ENCODE results near the gene RANBP9. TPM values are rescaled to one million over a fixed set of nuclear protein-coding genes. Genes with fewer than 3 reads are reported as not detected.
A peak's percentile ranks its signal among the peaks of the same experiment; 100 is the strongest.

RANBP9 gene
- total RNA-seq, 5 donors from 2014 or later (not counting 1 experiment from before 2014, with no cell fraction given): 44.9 to 59.4 (median 46.8) TPM

DNA sequence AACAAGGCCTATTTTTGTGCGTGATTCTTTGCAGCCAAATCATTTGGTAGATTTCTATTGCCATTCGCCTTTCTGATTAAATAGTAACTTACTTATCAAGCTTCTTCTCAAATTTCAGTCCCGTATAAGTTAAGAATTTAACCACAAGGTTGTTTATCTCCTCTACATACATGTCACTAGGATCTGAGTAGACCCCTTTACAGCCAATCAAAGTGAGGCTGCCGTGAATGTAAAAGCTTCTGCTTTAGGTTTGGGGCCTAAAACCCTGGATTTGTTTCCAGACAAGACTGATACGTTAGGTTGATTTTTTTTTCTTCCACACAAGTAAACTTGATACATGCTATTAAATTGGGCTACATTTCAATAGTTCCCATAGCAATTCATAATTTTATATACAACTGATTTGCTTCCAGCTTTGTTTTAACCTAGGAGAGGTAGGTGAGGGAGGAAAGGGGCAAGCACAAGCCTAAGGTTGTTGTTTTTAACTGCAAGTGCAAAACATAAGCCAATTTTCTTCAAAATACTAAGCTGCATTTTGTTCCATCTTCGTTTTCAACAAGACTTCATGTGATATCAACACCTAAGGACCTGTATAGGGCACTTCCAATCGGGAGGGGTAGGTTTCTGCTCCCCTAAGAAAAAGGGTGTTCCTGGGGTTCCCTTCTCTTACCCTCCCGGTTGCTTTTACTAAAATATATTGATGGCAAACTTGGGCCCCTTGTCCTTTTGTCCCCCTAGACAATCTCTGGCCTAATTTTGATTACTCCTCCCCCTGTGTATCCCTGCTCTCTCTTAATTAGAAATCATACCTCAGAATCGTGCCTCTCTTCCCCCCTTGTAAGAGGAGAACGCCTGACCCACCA, 1.7 kb downstream of the RANBP9 start:
- H3K36me3 Mint-ChIP-seq: peaks cover 3% of the 10 kb centered on the region
- no peaks in the 10 kb centered on the region for H3K9me3 ChIP-seq
- peak overlapping the region; percentile 69 to 86 for H3K4me3 ChIP-seq (ENCODE audit: control insufficient read depth in 1 of 2, extremely low read depth in 1 of 2, low read length in 1 of 2)
- H3K4me1 Mint-ChIP-seq: peaks cover 43 to 55% (median 52%) of the 10 kb centered on the region in 3 donors
- no peaks in the 10 kb centered on the region for H3K9me3 Mint-ChIP-seq
- POLR2A ChIA-PET: interaction anchor here (0.6 to 1.1 kb wide), 3 partner anchors 10 to 94 kb away, joined by 3 to 4 read pairs (median 4); no protein-coding TSS in a partner anchor
- no peaks in the 10 kb centered on the region for H3K27me3 Mint-ChIP-seq
- H3K27me3 ChIP-seq (replicated peaks in 1 of 2; ENCODE audit: control insufficient read depth in 2 of 2, extremely low read depth in 1 of 2, insufficient read depth in 2 of 2, low read length in 1 of 2): no peaks in the 10 kb centered on the region
- 0% methylated on average over 2 of the region's 10 CpGs for WGBS (ENCODE audit: insufficient coverage)
- H3K4me1 ChIP-seq (ENCODE audit: control insufficient read depth in 1 of 2, extremely low read depth in 1 of 2, insufficient read depth in 2 of 2, low read length in 2 of 2): peaks cover 21% of the 10 kb centered on the region in 2 experiments
- H3K36me3 ChIP-seq (ENCODE audit: control insufficient read depth in 2 of 2, extremely low read depth in 1 of 2, insufficient read depth in 1 of 2, low read length in 1 of 2): no peaks in the 10 kb centered on the region
- ATAC-seq (replicated peaks in 1 of 4) (no peak), DNase-seq (peak in 12 of 35 experiments; percentile 4 to 54 (median 18))
- CTCF ChIA-PET: interaction anchor here (0.5 to 3.4 kb wide), 10 partner anchors 11 to 135 kb away, joined by 3 to 17 read pairs (median 5); partner anchors contain the start of genes SIRT5 (in 2 of the 2) and NOL7 (in 1 of the 2)
- peak overlapping the region; percentile 89 to 95 for H3K27ac Mint-ChIP-seq
- peak overlapping the region; percentile 63 for H3K27ac ChIP-seq (ENCODE audit: low read length)
- H3K4me3 Mint-ChIP-seq: peak overlapping the region; percentile 87 to 94 (median 93)

DNA sequence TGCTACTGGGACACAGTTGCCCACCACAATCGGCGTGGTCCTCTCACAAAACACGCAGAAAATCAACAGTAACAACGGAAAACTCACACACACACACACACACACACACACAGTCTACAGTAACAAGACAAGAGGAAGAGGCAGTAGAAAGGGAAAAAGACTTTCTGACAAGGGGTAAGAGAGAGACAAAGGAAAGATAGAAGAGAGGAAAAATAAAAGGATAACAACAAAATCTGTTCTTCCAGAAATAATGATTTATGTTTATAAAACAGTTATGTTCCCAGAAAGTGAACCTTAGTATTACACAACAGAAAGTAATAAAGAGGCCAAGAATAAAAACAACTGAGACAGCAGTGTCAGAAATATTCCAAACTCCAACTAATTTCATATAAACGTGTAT, 2.9 kb downstream of the RANBP9 start:
- H3K4me3 Mint-ChIP-seq: peak overlapping the region; percentile 87 to 94 (median 93)
- peak overlapping the region; percentile 23 to 69 for H3K4me3 ChIP-seq (ENCODE audit: control insufficient read depth in 1 of 2, extremely low read depth in 1 of 2, low read length in 1 of 2)
- CTCF ChIA-PET: interaction anchor here (0.5 to 3.4 kb wide), 8 partner anchors 9 to 1952 kb away, joined by 3 to 17 read pairs (median 4); partner anchors contain the start of genes SIRT5 (in 2 of the 2) and NOL7 (in 1 of the 2)
- WGBS (ENCODE audit: insufficient coverage): 4% methylated on average over 3 of the region's 5 CpGs
- H3K27me3 Mint-ChIP-seq: no peaks in the 10 kb centered on the region
- H3K27me3 ChIP-seq (replicated peaks in 1 of 2; ENCODE audit: control insufficient read depth in 2 of 2, extremely low read depth in 1 of 2, insufficient read depth in 2 of 2, low read length in 1 of 2): no peaks in the 10 kb centered on the region
- DNase-seq (no peak), ATAC-seq (replicated peaks in 1 of 4) (no peak)
- peaks cover 43 to 54% (median 47%) of the 10 kb centered on the region in 3 donors for H3K4me1 Mint-ChIP-seq
- H3K27ac ChIP-seq (ENCODE audit: low read length): peak overlapping the region; percentile 63
- H3K9me3 ChIP-seq: no peaks in the 10 kb centered on the region
- peak overlapping the region; percentile 89 to 95 for H3K27ac Mint-ChIP-seq
- H3K36me3 ChIP-seq (ENCODE audit: control insufficient read depth in 2 of 2, extremely low read depth in 1 of 2, insufficient read depth in 1 of 2, low read length in 1 of 2): no peaks in the 10 kb centered on the region
- peaks cover 21 to 26% of the 10 kb centered on the region in 2 experiments for H3K4me1 ChIP-seq (ENCODE audit: control insufficient read depth in 1 of 2, extremely low read depth in 1 of 2, insufficient read depth in 2 of 2, low read length in 2 of 2)
- no peaks in the 10 kb centered on the region for H3K9me3 Mint-ChIP-seq
- POLR2A ChIA-PET: interaction anchor here in 1 of 2 donors (0.9 kb wide), 1 partner anchor 13 kb away, joined by 4 read pairs; no protein-coding TSS in a partner anchor
- H3K36me3 Mint-ChIP-seq: peaks cover 3% of the 10 kb centered on the region

GRCh38 chr6:13703496-13703895, 8.1 kb downstream of the RANBP9 start:
- CTCF ChIA-PET: no interaction called here
- Mint-ChIP-seq H3K4me1 (peaks cover 38 to 54% (median 48%) of the 10 kb centered on the region in 3 donors), H3K27ac (no peak overlapping the region), H3K27me3 (no peaks in the 10 kb centered on the region), H3K9me3 (no peaks in the 10 kb centered on the region), H3K4me3 (no peak overlapping the region), H3K36me3 (peaks cover 7% of the 10 kb centered on the region)
- Histone ChIP-seq H3K9me3 (no peaks in the 10 kb centered on the region), H3K4me3 (ENCODE audit: control insufficient read depth in 1 of 2, extremely low read depth in 1 of 2, low read length in 1 of 2) (no peak overlapping the region), H3K27me3 (replicated peaks in 1 of 2; ENCODE audit: control insufficient read depth in 2 of 2, extremely low read depth in 1 of 2, insufficient read depth in 2 of 2, low read length in 1 of 2) (no peaks in the 10 kb centered on the region), H3K27ac (ENCODE audit: low read length) (no peak overlapping the region), H3K36me3 (ENCODE audit: control insufficient read depth in 2 of 2, extremely low read depth in 1 of 2, insufficient read depth in 1 of 2, low read length in 1 of 2) (no peaks in the 10 kb centered on the region), H3K4me1 (ENCODE audit: control insufficient read depth in 1 of 2, extremely low read depth in 1 of 2, insufficient read depth in 2 of 2, low read length in 2 of 2) (peaks cover 10 to 23% of the 10 kb centered on the region in 2 experiments)
- no peak for DNase-seq
- ATAC-seq (replicated peaks in 1 of 4): no peak
- POLR2A ChIA-PET: no interaction called here

DNA sequence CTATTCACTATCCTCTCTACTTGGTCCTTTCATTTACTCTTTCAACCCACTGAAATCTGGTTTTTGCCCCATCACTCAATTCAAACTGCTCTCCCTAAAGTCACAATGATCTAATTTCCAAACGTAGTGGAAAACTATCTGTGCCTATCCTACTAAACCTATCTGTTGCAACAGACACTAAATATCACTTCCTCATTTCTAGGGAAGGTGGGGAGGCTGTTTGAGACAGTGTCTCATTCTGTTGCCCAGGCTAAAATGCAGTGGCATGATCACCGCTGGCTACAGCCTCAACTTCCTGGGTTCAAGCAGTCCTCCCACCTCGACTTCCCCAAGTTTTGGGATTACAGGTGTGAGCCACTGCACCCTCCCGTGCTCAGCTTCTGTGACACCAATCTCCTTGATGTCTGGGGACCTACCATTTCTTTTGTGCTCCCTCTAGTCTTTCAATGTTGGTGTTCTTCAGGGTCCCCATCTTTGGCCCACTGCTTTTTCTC, 8.8 kb downstream of the RANBP9 start:
- ChIA-PET POLR2A (interaction anchor here in 1 of 2 donors (0.6 kb wide), 1 partner anchor 22 kb away, joined by 3 read pairs; no protein-coding TSS in a partner anchor), CTCF (interaction anchor here in 1 of 2 donors (0.6 kb wide), 1 partner anchor 56 kb away, joined by 3 read pairs; no protein-coding TSS in a partner anchor)
- no peak overlapping the region for H3K4me3 Mint-ChIP-seq
- H3K4me1 ChIP-seq (ENCODE audit: control insufficient read depth in 1 of 2, extremely low read depth in 1 of 2, insufficient read depth in 2 of 2, low read length in 2 of 2): peaks cover 3 to 19% of the 10 kb centered on the region in 2 experiments
- peaks cover 35 to 52% (median 46%) of the 10 kb centered on the region in 3 donors for H3K4me1 Mint-ChIP-seq
- no peak overlapping the region for H3K27ac ChIP-seq (ENCODE audit: low read length)
- no peak overlapping the region for H3K4me3 ChIP-seq (ENCODE audit: control insufficient read depth in 1 of 2, extremely low read depth in 1 of 2, low read length in 1 of 2)
- peak in 1 of 4 experiments; percentile 16 for ATAC-seq (replicated peaks in 1 of 4)
- H3K36me3 ChIP-seq (ENCODE audit: control insufficient read depth in 2 of 2, extremely low read depth in 1 of 2, insufficient read depth in 1 of 2, low read length in 1 of 2): no peaks in the 10 kb centered on the region
- H3K9me3 Mint-ChIP-seq: no peaks in the 10 kb centered on the region
- H3K27me3 ChIP-seq (replicated peaks in 1 of 2; ENCODE audit: control insufficient read depth in 2 of 2, extremely low read depth in 1 of 2, insufficient read depth in 2 of 2, low read length in 1 of 2): no peaks in the 10 kb centered on the region
- WGBS (ENCODE audit: insufficient coverage): 46% methylated on average over 3 of the region's 4 CpGs
- H3K27ac Mint-ChIP-seq: no peak overlapping the region
- H3K9me3 ChIP-seq: no peaks in the 10 kb centered on the region
- no peak for DNase-seq
- peaks cover 7% of the 10 kb centered on the region for H3K36me3 Mint-ChIP-seq
- no peaks in the 10 kb centered on the region for H3K27me3 Mint-ChIP-seq

GRCh38 chr6:13700232-13700631, 11.4 kb downstream of the RANBP9 start:
- Histone ChIP-seq H3K9me3 (no peaks in the 10 kb centered on the region), H3K36me3 (ENCODE audit: control insufficient read depth in 2 of 2, extremely low read depth in 1 of 2, insufficient read depth in 1 of 2, low read length in 1 of 2) (no peaks in the 10 kb centered on the region), H3K27me3 (replicated peaks in 1 of 2; ENCODE audit: control insufficient read depth in 2 of 2, extremely low read depth in 1 of 2, insufficient read depth in 2 of 2, low read length in 1 of 2) (no peaks in the 10 kb centered on the region), H3K4me1 (ENCODE audit: control insufficient read depth in 1 of 2, extremely low read depth in 1 of 2, insufficient read depth in 2 of 2, low read length in 2 of 2) (peaks cover 18 to 22% of the 10 kb centered on the region in 2 experiments), H3K27ac (ENCODE audit: low read length) (no peak overlapping the region), H3K4me3 (ENCODE audit: control insufficient read depth in 1 of 2, extremely low read depth in 1 of 2, low read length in 1 of 2) (no peak overlapping the region)
- Mint-ChIP-seq H3K27ac (peak overlapping the region; percentile 17 to 41), H3K9me3 (no peaks in the 10 kb centered on the region), H3K27me3 (no peaks in the 10 kb centered on the region), H3K36me3 (peaks cover 12% of the 10 kb centered on the region), H3K4me1 (peaks cover 52 to 63% (median 57%) of the 10 kb centered on the region in 3 donors), H3K4me3 (no peak overlapping the region)
- ATAC-seq (replicated peaks in 1 of 4) (no peak), DNase-seq (no peak)
- ChIA-PET CTCF (interaction anchor here in 1 of 2 donors (0.8 to 2.4 kb wide), 2 partner anchors 9 to 11 kb away, joined by 3 to 6 read pairs; no protein-coding TSS in a partner anchor), POLR2A (no interaction called here)
- WGBS (ENCODE audit: insufficient coverage): 95% methylated on average over 3 of the region's 3 CpGs

- CTCF ChIA-PET: interaction anchor here in 1 of 2 donors (2.4 kb wide), 1 partner anchor 11 kb away, joined by 6 read pairs; no protein-coding TSS in a partner anchor
- Histone ChIP-seq H3K9me3 (no peaks in the 10 kb centered on the region), H3K36me3 (ENCODE audit: control insufficient read depth in 2 of 2, extremely low read depth in 1 of 2, insufficient read depth in 1 of 2, low read length in 1 of 2) (no peaks in the 10 kb centered on the region), H3K4me3 (ENCODE audit: control insufficient read depth in 1 of 2, extremely low read depth in 1 of 2, low read length in 1 of 2) (no peak overlapping the region), H3K4me1 (ENCODE audit: control insufficient read depth in 1 of 2, extremely low read depth in 1 of 2, insufficient read depth in 2 of 2, low read length in 2 of 2) (peaks cover 20 to 27% of the 10 kb centered on the region in 2 experiments), H3K27me3 (replicated peaks in 1 of 2; ENCODE audit: control insufficient read depth in 2 of 2, extremely low read depth in 1 of 2, insufficient read depth in 2 of 2, low read length in 1 of 2) (no peaks in the 10 kb centered on the region), H3K27ac (ENCODE audit: low read length) (no peak overlapping the region)
- ATAC-seq (replicated peaks in 1 of 4) (no peak), DNase-seq (no peak)
- POLR2A ChIA-PET: no interaction called here
- H3K27me3 Mint-ChIP-seq: no peaks in the 10 kb centered on the region
- H3K4me1 Mint-ChIP-seq: peaks cover 66 to 77% (median 71%) of the 10 kb centered on the region in 3 donors
- WGBS (ENCODE audit: insufficient coverage): no CpG with 5 or more reads among the region's 5 CpGs
- no peak overlapping the region for H3K4me3 Mint-ChIP-seq
- no peaks in the 10 kb centered on the region for H3K9me3 Mint-ChIP-seq
- H3K36me3 Mint-ChIP-seq: peaks cover 17% of the 10 kb centered on the region
- no peak overlapping the region for H3K27ac Mint-ChIP-seq
These were observed 12.9 kb downstream of the RANBP9 start for GRCh38 chr6:13698715-13699114.

Data from T-cell (primary cell).